GM19468 (cell line): ENCODE measurements around the gene H1-8.

Source experiments
- ATAC-seq: cut with Tn5 transposase; IDR thresholded peaks from one replicate; pipeline ENCODE4 v1.9.1; 2021; ENCODE audit warnings: mild to moderate bottlenecking, moderate library complexity, moderate number of reproducible peaks; ENCODE audit not compliant: unreplicated experiment; ENCODE audit errors: extremely low read depth

H1-8 gene

GRCh38 chr3:129553719-129554118 lies 10.7 kb downstream of the H1-8 start:
- ATAC-seq: no peak

DNA sequence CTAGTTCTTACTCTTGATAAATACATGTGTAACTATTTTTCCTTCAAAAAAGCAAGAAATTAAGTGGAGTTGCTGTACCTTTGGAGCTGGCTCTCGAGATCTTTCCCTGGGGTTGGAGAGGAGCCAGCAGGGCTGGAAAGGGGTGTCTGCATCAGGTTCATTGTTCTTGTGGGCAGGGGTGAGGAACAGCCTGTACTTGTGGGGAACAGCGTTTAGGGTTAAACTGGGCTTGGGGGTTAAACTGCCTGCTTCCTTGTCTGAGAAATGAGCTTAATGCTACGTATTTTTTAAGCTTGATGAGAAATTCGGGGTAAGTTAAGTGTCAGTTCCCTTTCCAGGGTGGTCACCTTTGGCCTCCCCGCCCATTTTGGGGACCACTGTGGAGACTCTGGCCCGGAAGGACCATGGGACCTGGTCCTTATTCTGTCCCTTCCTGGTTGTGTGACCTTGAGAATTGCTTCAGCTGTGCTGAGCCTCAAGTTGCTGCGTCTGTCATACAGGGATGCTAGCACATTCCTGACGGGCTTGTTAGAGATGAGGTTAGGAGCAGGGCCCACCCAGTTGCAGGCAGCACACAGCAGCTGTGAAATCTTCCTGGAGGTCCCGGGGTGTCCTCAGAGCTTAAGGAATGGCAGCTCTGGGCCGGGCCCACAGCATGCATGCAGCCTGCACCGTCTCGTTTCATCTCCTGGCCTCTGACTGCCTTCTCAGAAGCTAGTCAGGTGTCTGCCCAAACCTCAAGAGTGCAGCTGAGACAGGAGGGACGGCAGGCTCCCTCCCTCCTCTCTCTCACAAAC lies 11.6 kb downstream of the H1-8 start:
- no peak for ATAC-seq

DNA sequence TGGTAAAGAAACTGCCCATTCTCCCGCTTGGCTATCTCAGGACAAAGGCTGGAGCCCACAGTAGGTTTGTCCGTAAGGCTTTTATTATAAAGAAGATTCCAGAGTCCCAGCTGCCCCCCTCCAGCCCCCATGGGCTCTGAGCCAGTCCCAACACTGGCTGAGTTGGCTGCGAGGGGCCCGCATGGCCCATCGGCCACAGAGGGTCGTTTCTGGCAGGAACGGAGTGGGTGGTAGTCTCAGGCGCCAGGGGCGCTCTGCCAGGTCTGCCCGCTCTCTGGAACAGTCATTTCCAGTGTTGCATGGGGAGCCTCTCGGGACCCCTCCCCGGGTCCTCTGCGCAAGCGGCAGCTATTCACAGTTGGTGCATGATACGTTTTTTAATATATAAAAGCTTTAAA lies 12.2 kb downstream of the H1-8 start:
- ATAC-seq: no peak

GRCh38 chr3:129555616-129556357 lies 12.8 kb downstream of the H1-8 start:
- no peak for ATAC-seq

- ATAC-seq: no peak
Observed at GRCh38 chr3:129556358-129556695, 13.4 kb downstream of the H1-8 start.

DNA sequence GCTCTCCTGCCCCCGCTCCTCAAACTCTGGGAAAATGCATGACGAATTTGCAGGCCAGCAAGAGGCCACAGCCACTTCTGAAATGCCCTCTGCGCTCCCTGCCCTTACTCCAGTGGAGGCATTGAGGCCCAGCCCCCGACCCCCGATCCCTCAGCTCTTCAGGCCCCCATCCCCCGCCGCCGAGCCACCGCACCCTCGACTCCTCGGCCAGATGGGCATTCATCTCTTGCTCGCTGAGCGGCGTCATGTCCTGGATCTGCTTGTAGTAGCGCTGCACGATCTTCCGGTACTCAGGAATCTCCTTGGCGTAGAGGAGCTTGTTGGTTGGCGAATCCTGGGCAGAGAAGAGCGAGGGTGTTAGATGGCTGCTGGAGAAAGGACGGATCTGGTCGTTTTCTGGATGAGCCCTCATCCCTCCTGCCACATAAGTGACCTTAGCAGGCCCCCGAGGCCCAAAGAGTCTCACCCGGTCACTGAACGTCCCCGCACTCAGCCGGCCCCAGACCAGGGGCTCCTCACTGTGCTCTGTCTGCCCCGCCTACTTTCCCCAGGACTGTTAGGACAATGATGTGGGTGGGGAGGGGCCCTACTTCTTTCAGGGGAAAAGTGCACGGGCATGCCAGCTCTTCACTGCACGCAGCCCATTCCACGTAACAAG lies 14.0 kb downstream of the H1-8 start:
- no peak for ATAC-seq

- no peak for ATAC-seq
Observed at GRCh38 chr3:129557548-129557894, 14.5 kb downstream of the H1-8 start.

- ATAC-seq: no peak
Observed at GRCh38 chr3:129558081-129558771, 15.3 kb downstream of the H1-8 start.

DNA sequence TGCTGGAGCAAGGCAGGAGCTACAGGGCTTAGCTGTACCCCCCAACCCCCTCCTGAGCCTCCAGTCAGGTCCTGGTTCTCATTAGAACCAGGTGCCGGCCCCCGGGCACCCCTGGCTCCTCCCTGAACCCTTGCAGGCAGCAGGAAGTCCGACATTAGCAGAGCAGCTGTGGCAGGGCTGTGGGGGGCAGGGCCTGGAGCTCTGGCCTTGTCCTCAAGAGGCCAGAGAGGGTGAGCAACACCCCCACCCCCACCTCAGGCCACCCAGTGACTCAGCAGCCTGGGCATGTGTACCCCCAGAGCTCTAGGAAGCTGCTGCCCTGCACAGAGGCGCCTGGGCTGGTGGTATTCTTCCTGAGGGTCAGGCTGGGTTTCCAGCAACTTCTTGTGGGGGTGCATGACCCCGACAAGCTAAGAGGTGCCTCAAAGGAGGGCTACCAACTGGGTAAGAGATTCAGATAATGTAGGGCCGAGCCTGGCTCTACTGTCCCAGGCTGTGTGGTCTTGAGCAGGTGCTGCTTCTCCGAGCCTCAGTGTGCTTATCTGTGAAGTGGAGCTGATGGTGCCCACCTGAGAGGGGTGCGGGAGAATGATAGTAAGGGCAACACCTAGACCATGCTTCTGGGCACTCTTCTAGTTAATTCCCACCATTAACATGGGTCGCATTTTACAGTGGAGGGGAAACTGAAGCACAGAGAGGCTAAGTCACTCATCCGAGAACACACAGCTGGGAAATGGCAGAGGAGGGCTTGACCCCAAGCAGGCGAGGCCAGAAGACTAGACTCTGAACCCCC lies 16.0 kb downstream of the H1-8 start:
- no peak for ATAC-seq

DNA sequence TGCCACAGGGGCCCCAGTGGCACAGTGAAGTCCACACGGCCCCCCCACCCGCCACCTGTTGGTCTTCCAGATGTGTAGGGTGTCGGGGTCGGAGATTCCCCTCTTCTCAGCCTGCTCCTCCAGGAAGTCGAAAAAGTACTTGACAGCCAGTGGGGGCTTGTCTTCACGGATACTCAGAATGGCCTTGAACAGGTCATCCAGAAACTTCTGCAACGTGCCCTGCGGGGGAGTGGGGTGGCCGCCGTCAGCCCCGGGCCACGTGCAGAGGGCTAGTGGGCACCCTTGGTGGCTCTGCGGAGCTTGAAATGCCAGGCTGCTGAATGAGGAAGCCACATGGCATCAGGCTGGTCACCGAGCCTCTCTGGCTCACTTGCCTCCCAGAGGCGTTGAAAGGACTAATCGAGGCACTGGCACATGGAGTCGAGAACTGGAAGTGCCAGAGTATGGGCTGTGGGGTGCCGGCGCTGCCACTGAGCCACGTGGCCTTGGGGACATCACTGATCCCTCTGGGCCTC lies 16.6 kb downstream of the H1-8 start:
- no peak for ATAC-seq

GRCh38 chr3:129560269-129560787 lies 17.4 kb downstream of the H1-8 start:
- no peak for ATAC-seq

DNA sequence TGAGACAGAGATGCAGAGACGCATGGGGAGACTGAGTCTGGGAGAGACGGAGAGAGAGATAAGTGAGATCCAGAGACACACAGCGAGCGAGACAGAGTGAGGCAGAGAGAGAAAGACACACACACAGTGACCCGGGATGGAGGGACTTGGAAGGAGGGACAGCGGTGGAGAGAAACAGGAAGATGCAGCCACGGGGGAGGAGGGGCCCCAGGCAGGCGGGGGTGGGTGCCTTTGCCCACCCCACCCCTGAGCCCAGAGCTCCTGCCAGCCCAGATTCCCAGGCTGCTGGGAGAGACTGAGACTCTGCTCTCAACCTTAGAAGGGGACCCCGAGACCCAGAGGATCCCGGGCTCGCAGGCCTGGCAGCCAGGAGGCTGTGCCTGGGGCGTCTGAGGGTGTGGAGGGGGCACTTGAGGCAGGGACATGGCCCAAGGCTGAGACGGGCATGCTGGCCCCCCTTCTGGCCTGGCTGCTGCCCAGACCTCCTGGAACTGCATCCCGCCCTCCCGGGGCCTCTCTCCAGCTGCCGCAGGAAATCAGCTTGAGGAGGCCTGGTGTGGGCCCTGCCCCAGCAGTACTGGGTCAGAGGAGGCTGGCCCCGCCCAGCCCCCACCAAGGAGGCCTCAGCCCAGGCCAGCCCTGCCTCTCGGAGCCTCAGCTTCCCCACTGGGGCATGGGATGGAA lies 18.1 kb downstream of the H1-8 start:
- no peak for ATAC-seq

GRCh38 chr3:129561619-129562248 lies 18.8 kb downstream of the H1-8 start:
- ATAC-seq: no peak

DNA sequence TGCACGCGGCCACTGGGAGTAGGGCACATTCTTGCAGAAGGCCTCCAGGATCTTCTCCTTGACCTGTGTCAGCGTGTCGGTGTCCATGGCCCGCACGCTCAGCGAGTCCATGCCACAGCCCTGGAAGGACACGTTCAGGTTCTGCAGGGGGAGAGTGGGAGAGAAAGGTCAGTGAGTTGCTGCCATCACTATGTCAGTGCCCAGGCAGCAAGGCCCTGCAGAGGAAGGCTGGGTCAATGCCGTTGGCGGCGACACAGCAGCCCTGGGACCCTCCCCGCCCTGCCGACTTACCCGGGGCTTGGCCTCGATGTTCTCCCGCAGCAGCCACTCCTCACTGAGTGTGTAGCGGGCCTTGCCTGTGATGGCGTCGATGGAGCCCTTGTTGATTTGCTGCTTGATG lies 19.8 kb downstream of the H1-8 start:
- ATAC-seq: no peak

GRCh38 chr3:129563332-129563731 lies 20.4 kb downstream of the H1-8 start:
- no peak for ATAC-seq

GRCh38 chr3:129563850-129564535 lies 21.0 kb downstream of the H1-8 start:
- ATAC-seq: no peak

- ATAC-seq: no peak
Observed at GRCh38 chr3:129564981-129565644, 22.1 kb downstream of the H1-8 start.
